SK-N-MC (cell line): ENCODE data around the gene C16orf87.

Source experiments
- EZH2 ChIP-seq: fragments of 200-600 bp; sonication (generic); IDR thresholded peaks from one replicate; pipeline ENCODE4 v1.6.1; 2017; ENCODE audit warnings: antibody characterized with exemption
- POLR2AphosphoS5 ChIP-seq: IDR thresholded peaks from 2 replicates; pipeline ENCODE4 v1.6.1; 2012; ENCODE audit warnings: mild to moderate bottlenecking, low read depth, low read length, borderline replicate concordance

- TF ChIP-seq EZH2 (no peak), POLR2AphosphoS5 (no peak)
Observed at GRCh38 chr16:46746821-46747776, 83.9 kb downstream of the C16orf87 start.
